ENCODE measurements around the gene TMEM170A. TPM values are rescaled to one million over a fixed set of nuclear protein-coding genes. Genes with fewer than 3 reads are reported as not detected.
A peak's percentile ranks its signal among the peaks of the same experiment; 100 is the strongest.

Gene TMEM170A
- total and polyA plus RNA-seq, 2 of the 13 experiments (the other 11 are each of a cell fraction or from before 2014, with no cell fraction given) = 35.7 to 39.7 TPM

DNA sequence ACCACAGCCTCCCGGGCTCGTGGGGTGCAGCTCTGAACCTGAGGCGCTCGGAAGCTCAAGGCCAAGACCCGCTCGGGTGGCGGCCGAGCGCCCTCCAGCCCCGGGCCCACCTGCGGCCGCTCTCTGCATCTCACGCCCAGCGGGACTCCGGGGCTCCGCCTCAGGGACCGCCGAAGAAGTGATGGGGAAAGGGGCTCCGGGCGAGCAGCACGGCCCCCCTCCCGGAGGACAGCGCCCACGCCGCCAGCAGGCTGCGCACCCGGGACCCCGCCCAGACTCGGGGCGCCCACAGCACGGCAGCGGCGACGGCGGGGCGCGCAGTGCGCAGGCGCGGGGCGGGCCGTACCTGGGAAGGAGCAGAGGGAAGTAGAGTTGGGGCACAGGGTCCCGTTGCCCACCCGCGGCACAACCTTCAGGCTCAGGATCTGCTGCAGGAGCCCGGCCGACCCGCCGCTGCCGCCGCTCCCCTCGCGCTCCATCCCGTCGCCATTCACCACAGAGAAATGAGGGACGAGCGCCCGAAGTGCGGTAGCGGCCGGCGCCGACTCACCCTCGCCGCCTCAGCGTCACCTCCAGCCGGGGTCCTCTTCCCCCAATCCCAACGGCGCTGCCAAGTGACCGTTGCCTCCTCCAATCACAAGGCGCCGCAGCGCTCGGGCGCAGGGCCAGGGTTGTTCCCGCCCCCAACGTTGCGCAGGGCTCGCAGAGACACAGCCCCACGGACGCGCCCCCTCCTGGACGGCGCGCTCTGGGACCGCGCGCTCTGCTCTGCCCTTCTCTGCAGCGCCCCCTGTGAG, at the start of gene TMEM170A (continued):
- TF ChIP-seq MAF1 (CRISPR knock-in tag; IDR thresholded peaks at IDR 0.05; ENCODE audit: borderline replicate concordance) (no peak; the same call in 1 of the 2 replicates), TCF7 (IDR thresholded peaks at IDR 0.05; ENCODE audit: low read depth) (no peak), ZNF296 (CRISPR knock-in tag; conservative IDR thresholded peaks at IDR 0.05) (peak; percentile 65; the same call in 1 of the 2 replicates), ZMYM3 (CRISPR knock-in tag; IDR thresholded peaks at IDR 0.05) (peak; percentile 90), SMARCE1 (IDR thresholded peaks at IDR 0.05; ENCODE audit: borderline replicate concordance) (no peak), MED13 (CRISPR knock-in tag; IDR thresholded peaks at IDR 0.05) (no peak; the same call in 1 of the 2 replicates), ZFP90 (CRISPR knock-in tag; IDR thresholded peaks at IDR 0.05; ENCODE audit: borderline replicate concordance) (peak; percentile 68), NBN (conservative IDR thresholded peaks at IDR 0.05) (no peak), PCBP1 (IDR thresholded peaks at IDR 0.05; ENCODE audit: borderline replicate concordance, low read depth, low read length) (no peak; the same call in 1 of the 2 replicates), RARA (CRISPR knock-in tag; IDR thresholded peaks at IDR 0.05) (peak; percentile 53), ZNF629 (CRISPR knock-in tag; conservative IDR thresholded peaks at IDR 0.05) (0 out of 2 replicates have a peak, but pooled peaks have one; percentile 6), ZSCAN9 (CRISPR knock-in tag; IDR thresholded peaks at IDR 0.05; ENCODE audit: borderline replicate concordance) (peak; percentile 83; the same call in 1 of the 2 replicates), PHF21A (CRISPR knock-in tag; IDR thresholded peaks at IDR 0.05) (peak; percentile 93), SOX5 (CRISPR knock-in tag; IDR thresholded peaks at IDR 0.05; ENCODE audit: borderline replicate concordance) (peak; percentile 74; the same call in 1 of the 2 replicates), JUND (CRISPR knock-in tag; IDR thresholded peaks at IDR 0.05) (no peak), KDM4B (CRISPR knock-in tag; IDR thresholded peaks at IDR 0.05) (peak; percentile 97)
- TF ChIP-seq, protein P1, sequence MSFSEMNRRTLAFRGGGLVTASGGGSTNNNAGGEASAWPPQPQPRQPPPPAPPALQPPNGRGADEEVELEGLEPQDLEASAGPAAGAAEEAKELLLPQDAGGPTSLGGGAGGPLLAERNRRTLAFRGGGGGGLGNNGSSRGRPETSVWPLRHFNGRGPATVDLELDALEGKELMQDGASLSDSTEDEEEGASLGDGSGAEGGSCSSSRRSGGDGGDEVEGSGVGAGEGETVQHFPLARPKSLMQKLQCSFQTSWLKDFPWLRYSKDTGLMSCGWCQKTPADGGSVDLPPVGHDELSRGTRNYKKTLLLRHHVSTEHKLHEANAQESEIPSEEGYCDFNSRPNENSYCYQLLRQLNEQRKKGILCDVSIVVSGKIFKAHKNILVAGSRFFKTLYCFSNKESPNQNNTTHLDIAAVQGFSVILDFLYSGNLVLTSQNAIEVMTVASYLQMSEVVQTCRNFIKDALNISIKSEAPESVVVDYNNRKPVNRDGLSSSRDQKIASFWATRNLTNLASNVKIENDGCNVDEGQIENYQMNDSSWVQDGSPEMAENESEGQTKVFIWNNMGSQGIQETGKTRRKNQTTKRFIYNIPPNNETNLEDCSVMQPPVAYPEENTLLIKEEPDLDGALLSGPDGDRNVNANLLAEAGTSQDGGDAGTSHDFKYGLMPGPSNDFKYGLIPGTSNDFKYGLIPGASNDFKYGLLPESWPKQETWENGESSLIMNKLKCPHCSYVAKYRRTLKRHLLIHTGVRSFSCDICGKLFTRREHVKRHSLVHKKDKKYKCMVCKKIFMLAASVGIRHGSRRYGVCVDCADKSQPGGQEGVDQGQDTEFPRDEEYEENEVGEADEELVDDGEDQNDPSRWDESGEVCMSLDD (CRISPR knock-in tag; IDR thresholded peaks at IDR 0.05; ENCODE audit: borderline replicate concordance) = no peak; the same call in 1 of the 2 replicates
- TF ChIP-seq, protein P2, sequence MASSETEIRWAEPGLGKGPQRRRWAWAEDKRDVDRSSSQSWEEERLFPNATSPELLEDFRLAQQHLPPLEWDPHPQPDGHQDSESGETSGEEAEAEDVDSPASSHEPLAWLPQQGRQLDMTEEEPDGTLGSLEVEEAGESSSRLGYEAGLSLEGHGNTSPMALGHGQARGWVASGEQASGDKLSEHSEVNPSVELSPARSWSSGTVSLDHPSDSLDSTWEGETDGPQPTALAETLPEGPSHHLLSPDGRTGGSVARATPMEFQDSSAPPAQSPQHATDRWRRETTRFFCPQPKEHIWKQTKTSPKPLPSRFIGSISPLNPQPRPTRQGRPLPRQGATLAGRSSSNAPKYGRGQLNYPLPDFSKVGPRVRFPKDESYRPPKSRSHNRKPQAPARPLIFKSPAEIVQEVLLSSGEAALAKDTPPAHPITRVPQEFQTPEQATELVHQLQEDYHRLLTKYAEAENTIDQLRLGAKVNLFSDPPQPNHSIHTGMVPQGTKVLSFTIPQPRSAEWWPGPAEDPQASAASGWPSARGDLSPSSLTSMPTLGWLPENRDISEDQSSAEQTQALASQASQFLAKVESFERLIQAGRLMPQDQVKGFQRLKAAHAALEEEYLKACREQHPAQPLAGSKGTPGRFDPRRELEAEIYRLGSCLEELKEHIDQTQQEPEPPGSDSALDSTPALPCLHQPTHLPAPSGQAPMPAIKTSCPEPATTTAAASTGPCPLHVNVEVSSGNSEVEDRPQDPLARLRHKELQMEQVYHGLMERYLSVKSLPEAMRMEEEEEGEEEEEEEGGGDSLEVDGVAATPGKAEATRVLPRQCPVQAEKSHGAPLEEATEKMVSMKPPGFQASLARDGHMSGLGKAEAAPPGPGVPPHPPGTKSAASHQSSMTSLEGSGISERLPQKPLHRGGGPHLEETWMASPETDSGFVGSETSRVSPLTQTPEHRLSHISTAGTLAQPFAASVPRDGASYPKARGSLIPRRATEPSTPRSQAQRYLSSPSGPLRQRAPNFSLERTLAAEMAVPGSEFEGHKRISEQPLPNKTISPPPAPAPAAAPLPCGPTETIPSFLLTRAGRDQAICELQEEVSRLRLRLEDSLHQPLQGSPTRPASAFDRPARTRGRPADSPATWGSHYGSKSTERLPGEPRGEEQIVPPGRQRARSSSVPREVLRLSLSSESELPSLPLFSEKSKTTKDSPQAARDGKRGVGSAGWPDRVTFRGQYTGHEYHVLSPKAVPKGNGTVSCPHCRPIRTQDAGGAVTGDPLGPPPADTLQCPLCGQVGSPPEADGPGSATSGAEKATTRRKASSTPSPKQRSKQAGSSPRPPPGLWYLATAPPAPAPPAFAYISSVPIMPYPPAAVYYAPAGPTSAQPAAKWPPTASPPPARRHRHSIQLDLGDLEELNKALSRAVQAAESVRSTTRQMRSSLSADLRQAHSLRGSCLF (CRISPR knock-in tag; IDR thresholded peaks at IDR 0.05; ENCODE audit: borderline replicate concordance) = no peak
- TF ChIP-seq, protein P3, sequence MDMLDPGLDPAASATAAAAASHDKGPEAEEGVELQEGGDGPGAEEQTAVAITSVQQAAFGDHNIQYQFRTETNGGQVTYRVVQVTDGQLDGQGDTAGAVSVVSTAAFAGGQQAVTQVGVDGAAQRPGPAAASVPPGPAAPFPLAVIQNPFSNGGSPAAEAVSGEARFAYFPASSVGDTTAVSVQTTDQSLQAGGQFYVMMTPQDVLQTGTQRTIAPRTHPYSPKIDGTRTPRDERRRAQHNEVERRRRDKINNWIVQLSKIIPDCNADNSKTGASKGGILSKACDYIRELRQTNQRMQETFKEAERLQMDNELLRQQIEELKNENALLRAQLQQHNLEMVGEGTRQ (IDR thresholded peaks at IDR 0.05; ENCODE audit: low read depth, low read length) = no peak
- TF ChIP-seq, protein P3 (CRISPR knock-in tag; IDR thresholded peaks at IDR 0.05; ENCODE audit: borderline replicate concordance) = peak; percentile 58; the same call in 1 of the 2 replicates
